ENCODE data around the gene SCGB1D2. TPM values are rescaled to one million over a fixed set of nuclear protein-coding genes. Genes with fewer than 3 reads are reported as not detected.
"Not testable (repeated sequence)": the region's sequence is repeated elsewhere in the genome, so short reads cannot be mapped to it uniquely, and the experiment has no call there.

The SCGB1D2 gene
- total RNA-seq, 1 donor from 2014 or later, result not detected

DNA sequence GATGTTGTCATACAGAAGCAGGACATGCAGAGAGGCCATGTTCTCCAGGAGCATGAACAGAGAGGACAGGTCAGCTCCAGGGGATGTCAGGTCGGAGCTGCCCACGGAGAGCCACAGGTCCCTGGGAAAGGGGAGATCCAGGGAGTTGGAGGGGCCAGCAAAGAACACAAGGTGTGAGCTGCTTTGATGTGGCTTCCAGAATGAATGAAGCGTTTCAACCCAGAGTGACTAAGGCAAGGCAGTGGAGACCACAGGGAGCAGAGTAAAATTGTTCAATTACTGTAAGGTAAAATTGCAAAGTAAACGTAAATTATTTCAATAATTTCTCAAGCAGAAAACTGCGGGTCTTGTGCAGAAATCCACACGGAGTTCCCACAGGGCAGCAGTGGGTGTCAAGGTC lies 39.1 kb upstream of the SCGB1D2 start:
- no peaks in the 10 kb centered on the region for H3K27me3 Mint-ChIP-seq (ENCODE audit: unreplicated experiment)
- TF ChIP-seq, protein P1, sequence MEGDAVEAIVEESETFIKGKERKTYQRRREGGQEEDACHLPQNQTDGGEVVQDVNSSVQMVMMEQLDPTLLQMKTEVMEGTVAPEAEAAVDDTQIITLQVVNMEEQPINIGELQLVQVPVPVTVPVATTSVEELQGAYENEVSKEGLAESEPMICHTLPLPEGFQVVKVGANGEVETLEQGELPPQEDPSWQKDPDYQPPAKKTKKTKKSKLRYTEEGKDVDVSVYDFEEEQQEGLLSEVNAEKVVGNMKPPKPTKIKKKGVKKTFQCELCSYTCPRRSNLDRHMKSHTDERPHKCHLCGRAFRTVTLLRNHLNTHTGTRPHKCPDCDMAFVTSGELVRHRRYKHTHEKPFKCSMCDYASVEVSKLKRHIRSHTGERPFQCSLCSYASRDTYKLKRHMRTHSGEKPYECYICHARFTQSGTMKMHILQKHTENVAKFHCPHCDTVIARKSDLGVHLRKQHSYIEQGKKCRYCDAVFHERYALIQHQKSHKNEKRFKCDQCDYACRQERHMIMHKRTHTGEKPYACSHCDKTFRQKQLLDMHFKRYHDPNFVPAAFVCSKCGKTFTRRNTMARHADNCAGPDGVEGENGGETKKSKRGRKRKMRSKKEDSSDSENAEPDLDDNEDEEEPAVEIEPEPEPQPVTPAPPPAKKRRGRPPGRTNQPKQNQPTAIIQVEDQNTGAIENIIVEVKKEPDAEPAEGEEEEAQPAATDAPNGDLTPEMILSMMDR (IDR thresholded peaks at IDR 0.05; ENCODE audit: unreplicated experiment), result no peak
- H3K4me1 Mint-ChIP-seq (ENCODE audit: unreplicated experiment), result peaks cover 2% of the 10 kb centered on the region
- no peaks in the 10 kb centered on the region for H3K9me3 Mint-ChIP-seq (ENCODE audit: unreplicated experiment)
- no peaks in the 10 kb centered on the region for H3K36me3 Mint-ChIP-seq (ENCODE audit: low read depth, unreplicated experiment)
- H3K27ac Mint-ChIP-seq (ENCODE audit: unreplicated experiment), result no peak overlapping the region
- H3K4me3 Mint-ChIP-seq (ENCODE audit: unreplicated experiment), result no peak overlapping the region
- DNase-seq (ENCODE audit: low spot score), result no peak

DNA sequence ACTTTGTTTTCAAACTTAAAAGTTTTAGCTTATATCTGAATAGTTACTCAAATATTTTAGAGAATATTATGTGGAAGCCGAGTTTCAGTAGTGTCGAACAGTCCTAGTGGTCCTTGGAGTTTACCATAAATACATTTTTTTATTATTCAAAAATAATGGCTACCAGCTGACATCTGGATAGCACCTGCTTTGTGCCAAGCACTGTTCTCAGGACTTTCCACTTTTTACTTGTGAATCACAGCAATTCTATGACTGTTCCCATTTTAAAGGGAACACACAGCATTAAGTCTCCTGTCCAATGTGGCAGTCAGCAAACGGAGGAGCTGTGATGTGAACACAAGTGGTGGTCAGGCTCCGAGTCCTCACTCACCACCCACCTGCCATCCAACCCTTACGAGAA lies 37.6 kb upstream of the SCGB1D2 start:
- no peak overlapping the region for H3K4me3 Mint-ChIP-seq (ENCODE audit: unreplicated experiment)
- H3K4me1 Mint-ChIP-seq (ENCODE audit: unreplicated experiment), result peaks cover 2% of the 10 kb centered on the region
- TF ChIP-seq, protein P1 (IDR thresholded peaks at IDR 0.05; ENCODE audit: unreplicated experiment), result no peak
- no peaks in the 10 kb centered on the region for H3K27me3 Mint-ChIP-seq (ENCODE audit: unreplicated experiment)
- DNase-seq (ENCODE audit: low spot score), result no peak
- no peaks in the 10 kb centered on the region for H3K36me3 Mint-ChIP-seq (ENCODE audit: low read depth, unreplicated experiment)
- H3K9me3 Mint-ChIP-seq (ENCODE audit: unreplicated experiment), result no peaks in the 10 kb centered on the region
- no peak overlapping the region for H3K27ac Mint-ChIP-seq (ENCODE audit: unreplicated experiment)

DNA sequence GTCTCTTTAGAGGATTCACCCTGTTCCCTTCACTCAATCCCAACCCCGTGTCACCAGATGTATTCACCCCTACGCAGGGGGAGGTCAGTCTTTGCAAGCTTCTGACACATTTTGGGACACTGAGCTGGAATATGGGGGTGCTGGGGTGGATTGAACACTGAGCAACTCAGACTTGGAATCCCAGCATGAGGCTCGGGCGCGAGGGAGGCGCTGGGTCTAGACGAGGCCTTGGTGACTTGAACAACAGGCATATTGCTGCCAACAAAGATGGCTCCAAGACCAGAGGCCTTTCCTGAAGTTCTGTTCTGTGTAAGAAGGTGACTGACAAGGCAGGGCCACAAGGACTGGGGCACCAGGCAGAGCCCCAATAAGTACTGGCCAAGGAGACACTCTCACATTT lies 36.6 kb upstream of the SCGB1D2 start:
- H3K4me3 Mint-ChIP-seq (ENCODE audit: unreplicated experiment), result no peak overlapping the region
- H3K27ac Mint-ChIP-seq (ENCODE audit: unreplicated experiment), result no peak overlapping the region
- H3K27me3 Mint-ChIP-seq (ENCODE audit: unreplicated experiment), result no peaks in the 10 kb centered on the region
- TF ChIP-seq, protein P1 (IDR thresholded peaks at IDR 0.05; ENCODE audit: unreplicated experiment), result no peak
- no peaks in the 10 kb centered on the region for H3K36me3 Mint-ChIP-seq (ENCODE audit: low read depth, unreplicated experiment)
- DNase-seq (ENCODE audit: low spot score), result no peak
- no peaks in the 10 kb centered on the region for H3K9me3 Mint-ChIP-seq (ENCODE audit: unreplicated experiment)
- peaks cover 2% of the 10 kb centered on the region for H3K4me1 Mint-ChIP-seq (ENCODE audit: unreplicated experiment)

DNA sequence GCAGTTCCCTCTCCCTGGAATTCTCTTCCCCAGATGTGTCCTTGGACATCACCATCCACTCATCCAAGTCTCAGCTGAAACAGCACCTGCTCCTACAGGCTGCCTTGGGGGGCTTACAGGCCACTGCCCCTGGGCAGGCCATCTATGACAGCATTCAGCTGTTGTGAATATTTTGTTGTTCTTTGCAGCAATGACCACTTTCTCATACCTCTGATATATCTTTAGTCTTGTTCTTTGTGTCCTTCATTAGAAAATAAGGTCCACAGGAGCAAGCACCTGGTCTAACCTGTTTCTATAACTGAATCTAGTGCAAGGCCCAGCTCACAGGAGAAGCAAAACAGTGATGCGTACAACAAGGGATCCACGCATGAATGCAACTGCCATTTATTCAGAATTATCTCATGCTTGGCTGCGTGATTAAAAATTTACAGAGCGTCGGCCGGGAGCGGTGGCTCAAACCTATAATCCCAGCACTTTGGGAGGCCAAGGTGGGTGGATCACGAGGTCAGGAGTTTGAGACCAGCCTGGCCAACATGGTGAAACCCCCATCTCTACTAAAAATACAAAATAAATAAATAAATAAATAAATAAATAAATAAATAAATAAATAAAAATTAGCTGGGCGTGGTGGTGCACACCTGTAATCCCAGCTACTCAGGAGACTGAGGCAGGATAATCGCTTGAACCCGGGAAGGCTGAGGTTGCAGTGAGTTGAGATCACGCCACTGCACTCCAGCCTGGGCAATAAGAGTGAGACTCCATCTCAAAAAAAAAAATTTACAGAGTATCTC lies 35.6 kb upstream of the SCGB1D2 start:
- not testable (repeated sequence) for H3K9me3 Mint-ChIP-seq (ENCODE audit: unreplicated experiment); H3K36me3 Mint-ChIP-seq (ENCODE audit: low read depth, unreplicated experiment); H3K27me3 Mint-ChIP-seq (ENCODE audit: unreplicated experiment); H3K4me3 Mint-ChIP-seq (ENCODE audit: unreplicated experiment); H3K27ac Mint-ChIP-seq (ENCODE audit: unreplicated experiment); H3K4me1 Mint-ChIP-seq (ENCODE audit: unreplicated experiment); DNase-seq (ENCODE audit: low spot score)

DNA sequence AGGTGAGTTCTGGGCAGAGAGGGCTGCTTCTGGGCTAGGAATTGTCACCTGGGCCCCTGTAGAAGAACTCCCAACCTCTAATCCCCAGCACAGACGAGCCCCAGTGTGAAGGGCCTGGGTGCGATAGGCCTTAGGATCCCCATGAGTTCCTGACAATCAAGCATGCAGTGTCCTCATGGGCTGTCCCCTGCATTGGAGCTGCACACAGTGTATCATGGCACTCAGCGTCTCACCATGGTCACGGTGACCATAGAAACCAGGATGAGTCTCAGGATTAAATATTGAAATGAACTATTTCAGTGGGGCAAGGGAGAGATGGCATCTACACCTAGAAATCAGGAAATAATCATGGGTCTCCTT lies 33.3 kb upstream of the SCGB1D2 start:
- H3K9me3 Mint-ChIP-seq (ENCODE audit: unreplicated experiment), result no peaks in the 10 kb centered on the region
- no peaks in the 10 kb centered on the region for H3K27me3 Mint-ChIP-seq (ENCODE audit: unreplicated experiment)
- no peak overlapping the region for H3K4me3 Mint-ChIP-seq (ENCODE audit: unreplicated experiment)
- H3K4me1 Mint-ChIP-seq (ENCODE audit: unreplicated experiment), result no peaks in the 10 kb centered on the region
- TF ChIP-seq, protein P1 (IDR thresholded peaks at IDR 0.05; ENCODE audit: unreplicated experiment), result no peak
- DNase-seq (ENCODE audit: low spot score), result no peak
- no peaks in the 10 kb centered on the region for H3K36me3 Mint-ChIP-seq (ENCODE audit: low read depth, unreplicated experiment)
- no peak overlapping the region for H3K27ac Mint-ChIP-seq (ENCODE audit: unreplicated experiment)

Data from endothelial cell (in vitro differentiated cells).